MM.1S (cell line): ENCODE data around the gene CD7.

Experiments
- EZH2 ChIP-seq: fragments of 300-600 bp; sonication (generic); optimal IDR thresholded peaks from 2 replicates; pipeline ENCODE3; 2017; ENCODE audit warnings: low read depth, mild to moderate bottlenecking, antibody characterized with exemption, low read length, mixed read lengths
- TF ChIP-seq, protein P1 (sequence below): fragments of 300-600 bp; sonication (generic); IDR thresholded peaks from 2 replicates; pipeline ENCODE4 v1.5.1; 2016; ENCODE audit warnings: antibody characterized with exemption, low read length, mixed read lengths

DNA sequence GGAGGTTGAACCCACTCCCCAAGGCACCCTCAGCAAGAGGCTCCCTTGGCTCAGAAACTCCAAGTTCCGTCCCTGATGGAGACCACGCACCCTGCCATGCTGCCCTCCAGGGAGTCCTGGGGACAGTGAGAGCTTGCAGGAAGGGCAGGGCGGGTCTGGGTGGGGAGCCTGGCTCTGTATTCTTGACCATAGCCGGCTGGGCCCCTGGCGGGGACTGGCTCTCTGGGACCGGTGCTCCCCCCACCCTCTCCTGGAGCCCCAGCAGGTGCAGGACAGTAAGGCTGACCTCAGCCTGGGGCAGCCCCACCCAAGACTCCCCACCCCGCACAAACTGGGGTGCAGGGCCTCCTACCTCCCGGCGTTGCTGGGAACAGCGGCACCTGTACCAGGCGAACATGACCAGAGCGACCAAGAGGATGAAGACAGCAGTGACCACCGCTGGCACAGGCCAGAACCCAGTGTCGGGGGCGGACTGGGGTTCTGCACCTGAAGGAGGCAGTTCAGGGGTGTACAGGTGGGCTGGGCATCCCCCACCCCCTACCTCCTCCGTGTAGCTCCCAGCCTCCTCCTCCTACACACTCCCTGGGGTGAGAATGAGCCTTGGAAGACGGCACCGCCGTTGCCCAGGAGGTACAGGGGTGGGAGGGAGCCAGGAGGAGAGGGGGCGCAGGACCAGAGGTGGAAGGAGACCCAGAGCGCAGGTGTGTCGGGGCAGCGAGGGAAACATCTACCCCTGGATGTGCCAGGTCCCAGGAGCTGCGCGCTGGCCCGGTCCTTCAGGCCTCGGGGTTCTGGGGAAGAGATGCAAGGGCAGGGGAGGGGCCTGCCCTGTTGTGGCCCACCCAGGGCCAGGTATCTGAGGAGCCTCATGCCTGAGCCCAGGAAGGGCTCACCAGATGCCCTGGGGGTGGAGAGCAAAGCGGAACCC lies 5.4 kb upstream of the CD7 start:
- TF ChIP-seq, protein P1, sequence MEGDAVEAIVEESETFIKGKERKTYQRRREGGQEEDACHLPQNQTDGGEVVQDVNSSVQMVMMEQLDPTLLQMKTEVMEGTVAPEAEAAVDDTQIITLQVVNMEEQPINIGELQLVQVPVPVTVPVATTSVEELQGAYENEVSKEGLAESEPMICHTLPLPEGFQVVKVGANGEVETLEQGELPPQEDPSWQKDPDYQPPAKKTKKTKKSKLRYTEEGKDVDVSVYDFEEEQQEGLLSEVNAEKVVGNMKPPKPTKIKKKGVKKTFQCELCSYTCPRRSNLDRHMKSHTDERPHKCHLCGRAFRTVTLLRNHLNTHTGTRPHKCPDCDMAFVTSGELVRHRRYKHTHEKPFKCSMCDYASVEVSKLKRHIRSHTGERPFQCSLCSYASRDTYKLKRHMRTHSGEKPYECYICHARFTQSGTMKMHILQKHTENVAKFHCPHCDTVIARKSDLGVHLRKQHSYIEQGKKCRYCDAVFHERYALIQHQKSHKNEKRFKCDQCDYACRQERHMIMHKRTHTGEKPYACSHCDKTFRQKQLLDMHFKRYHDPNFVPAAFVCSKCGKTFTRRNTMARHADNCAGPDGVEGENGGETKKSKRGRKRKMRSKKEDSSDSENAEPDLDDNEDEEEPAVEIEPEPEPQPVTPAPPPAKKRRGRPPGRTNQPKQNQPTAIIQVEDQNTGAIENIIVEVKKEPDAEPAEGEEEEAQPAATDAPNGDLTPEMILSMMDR = no peak
- no peak for TF ChIP-seq EZH2
